Tongue (tissue), 2 donors: ENCODE data around the gene PPP2R3C. TPM values are rescaled to one million over a fixed set of nuclear protein-coding genes. Genes with fewer than 3 reads are reported as not detected.
"Not testable (repeated sequence)": the region's sequence is repeated elsewhere in the genome, so short reads cannot be mapped to it uniquely, and the experiment has no call there.

Experiments
- DNase-seq: peaks from one replicate; pipeline ENCODE4 v3.0.0-alpha.2; 2015
- total RNA-seq: library from RNA; depleted of rRNA; stranded (reverse); fragments of >200 nt; gene quantifications from one replicate; pipeline ENCODE4 v1.2.3, GENCODE V29; 2014

Gene PPP2R3C
- total RNA-seq, 1 donor from 2014 or later: 41.7 TPM

DNA sequence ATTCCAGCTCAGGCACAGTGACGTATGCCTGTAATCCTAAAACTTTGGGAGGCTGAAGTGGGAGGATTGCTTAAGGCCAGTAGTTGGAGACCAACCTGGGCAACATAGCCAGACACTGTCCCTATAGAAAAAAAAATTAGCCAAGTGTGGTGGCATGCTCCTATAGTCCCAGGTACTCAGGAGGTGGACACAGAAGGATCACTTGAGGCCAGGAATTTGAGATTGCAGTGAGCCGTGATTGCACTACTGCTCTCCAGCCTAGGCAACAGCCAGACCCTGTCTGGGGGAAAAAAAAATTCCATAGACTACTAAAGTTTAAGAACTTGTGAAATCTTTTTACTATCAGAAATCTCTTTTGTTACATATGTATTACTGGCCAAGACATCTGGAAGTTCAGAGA lies 69.2 kb downstream of the PPP2R3C start:
- no peak for DNase-seq

DNA sequence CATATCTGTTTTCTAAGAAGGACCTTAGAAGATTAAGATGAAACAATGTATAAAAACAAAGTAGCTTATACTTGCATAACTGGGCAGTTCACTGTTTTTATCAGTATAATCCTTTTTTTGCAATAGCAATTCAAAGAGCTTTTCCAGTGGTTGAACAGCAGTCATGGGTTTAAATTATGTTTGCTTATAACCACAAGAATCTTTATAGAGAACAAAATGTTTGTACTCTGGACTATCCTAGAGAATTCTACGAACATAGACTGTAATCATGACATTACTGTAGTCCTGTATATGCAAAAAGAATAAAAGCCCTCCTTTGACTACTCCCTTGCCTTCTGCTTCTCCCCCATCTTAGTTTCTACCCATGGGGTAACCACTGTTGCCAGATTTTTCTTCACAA lies 70.0 kb downstream of the PPP2R3C start:
- DNase-seq: no peak

GRCh38 chr14:35050652-35051051 lies 71.1 kb downstream of the PPP2R3C start:
- DNase-seq: no peak

DNA sequence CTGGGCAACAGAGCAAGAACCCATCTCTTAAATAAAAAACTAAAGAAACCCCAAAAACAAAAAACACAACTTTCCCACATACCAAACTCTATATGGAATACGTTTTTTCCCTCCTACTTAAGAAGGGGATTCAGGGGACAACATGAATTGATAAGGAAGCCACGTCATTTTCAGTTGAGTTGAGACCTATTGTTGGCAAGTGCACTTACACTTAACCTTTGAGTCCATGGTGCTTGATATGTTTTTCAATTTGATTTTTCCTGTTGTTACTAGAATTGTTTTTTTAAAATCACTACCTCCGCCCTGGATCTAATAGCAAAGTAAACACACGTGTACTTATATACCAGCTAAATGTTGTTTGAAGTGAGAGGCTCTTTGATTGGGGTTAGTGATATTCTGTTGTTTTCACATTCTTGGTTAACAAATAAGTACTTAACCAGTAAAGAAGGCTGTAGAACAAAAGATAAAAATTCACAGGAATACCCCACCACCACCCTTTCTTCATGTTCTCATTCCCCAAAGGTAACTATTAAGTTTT lies 73.7 kb downstream of the PPP2R3C start:
- DNase-seq: no peak

DNA sequence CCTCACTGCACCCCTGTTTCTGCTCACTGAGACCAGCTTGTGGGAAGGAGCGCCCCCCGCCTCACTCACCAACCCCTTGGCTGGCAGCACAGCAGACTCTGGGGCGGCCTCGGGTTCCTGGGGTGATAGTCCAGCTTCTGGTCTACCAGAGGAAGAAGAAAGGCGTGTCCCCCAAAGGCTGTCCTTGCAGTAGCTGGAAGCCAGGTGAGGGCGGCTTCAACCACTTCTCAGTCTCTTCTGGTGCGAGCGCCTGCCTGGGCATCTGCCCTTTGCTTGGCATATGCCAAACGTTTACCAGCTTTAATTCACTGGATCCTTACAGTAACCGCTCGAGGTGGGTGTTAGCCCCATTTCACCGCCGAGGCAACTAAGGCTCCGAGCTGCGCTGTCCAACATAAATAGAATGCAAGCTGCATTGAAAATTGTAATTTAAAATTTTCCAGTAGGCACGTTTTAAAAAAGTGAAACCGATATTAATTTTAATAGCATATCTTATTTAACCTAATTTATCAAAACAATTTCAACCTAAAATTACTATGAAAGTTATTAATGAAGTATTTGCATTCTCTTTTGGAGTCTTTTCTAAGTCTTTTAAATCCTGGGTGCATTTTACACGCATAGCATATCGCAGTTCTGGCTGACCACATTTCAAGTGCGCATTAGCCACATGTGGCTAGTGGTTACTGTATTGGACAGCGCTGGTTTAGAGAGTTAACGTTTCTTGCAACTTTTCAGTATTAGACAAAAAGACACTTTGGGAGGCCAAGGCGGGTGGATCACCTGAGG lies 74.8 kb downstream of the PPP2R3C start:
- DNase-seq: no peak

- DNase-seq: peak; percentile 98
Observed at GRCh38 chr14:35046048-35046750, 75.6 kb downstream of the PPP2R3C start, which contains the start of gene FAM177A1. Gene FAM177A1 (plus strand): TSS chr14:35046272. CDS start chr14:35046464, 192 bp downstream.

DNA sequence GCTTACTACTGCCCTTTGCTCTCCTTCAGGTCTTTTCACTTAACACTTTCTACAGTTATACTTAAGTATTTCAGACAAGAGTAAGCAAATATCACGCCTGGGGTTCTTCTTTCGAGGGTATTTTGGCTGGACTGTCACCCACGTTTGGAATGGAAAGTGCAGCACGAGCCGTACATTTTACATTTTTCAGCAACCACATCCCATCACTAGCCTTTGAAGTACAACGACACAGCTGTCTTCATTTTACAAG lies 76.1 kb downstream of the PPP2R3C start:
- no peak for DNase-seq

DNA sequence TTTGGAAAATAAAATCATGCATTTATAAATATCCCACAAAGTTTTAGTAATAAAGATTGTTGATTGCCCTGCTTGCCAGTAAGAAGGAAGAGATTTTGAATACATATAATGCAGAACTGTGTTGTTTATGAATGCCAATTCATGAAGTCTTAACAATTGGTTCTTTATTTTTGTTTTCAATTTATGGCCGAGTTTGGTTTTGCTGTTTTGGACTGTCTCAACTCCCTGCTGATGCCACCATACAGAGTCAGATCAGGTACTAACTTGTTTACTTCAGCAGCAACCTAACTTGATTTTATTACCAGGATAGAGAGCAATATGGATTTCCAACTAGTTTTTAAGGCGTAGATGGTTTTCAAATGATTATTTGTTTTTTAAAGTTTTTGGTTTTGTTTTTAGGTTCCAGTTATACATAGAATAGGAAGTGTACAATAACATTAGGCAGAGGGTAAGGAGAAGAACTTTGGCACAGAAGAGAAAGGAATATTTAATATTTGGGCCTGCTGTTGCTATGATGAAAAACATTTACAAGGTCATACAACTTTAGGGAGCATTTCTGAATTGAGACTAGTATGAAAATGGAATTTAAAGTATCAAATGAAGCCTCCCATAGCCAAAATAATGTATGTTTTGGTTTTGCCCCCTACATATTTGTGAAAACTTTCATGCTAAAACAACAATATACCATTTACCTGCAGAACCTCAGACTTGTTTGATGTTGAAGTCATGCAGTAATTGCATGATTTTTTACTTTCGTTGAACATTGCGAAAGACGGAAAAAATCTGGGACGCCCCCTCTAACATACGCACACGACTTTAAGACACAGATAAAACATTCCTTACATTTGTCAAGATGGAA lies 76.6 kb downstream of the PPP2R3C start:
- peak; percentile 5 for DNase-seq

GRCh38 chr14:35043046-35043445 lies 78.7 kb downstream of the PPP2R3C start:
- DNase-seq: no peak

- DNase-seq: no peak
Observed at GRCh38 chr14:35042632-35043031, 79.2 kb downstream of the PPP2R3C start.

DNA sequence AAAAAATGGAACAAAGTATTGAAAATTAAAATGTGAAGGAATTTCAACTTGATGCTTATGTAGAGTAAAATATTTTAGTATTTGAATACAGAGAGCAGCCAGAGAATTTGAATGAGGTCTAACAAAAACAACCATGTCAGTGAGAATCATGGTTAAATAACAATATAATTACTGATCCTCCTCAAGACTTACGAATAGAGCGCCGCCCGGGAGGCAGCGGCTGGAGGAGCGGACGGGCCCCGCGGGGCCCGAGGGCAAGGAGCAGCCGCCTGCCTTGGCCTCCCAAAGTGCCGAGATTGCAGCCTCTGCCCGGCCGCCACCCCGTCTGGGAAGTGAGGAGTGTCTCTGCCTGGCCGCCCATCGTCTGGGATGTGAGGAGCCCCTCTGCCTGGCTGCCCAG lies 83.5 kb downstream of the PPP2R3C start:
- DNase-seq: not testable (repeated sequence)

Other genes with a start within 250 kb of the PPP2R3C start
- gene BAZ1A, start 246.6 kb downstream of the PPP2R3C start, total RNA-seq: 25.7 TPM
- gene SRP54, start 139.0 kb downstream of the PPP2R3C start, total RNA-seq: 79.3 TPM
- gene FAM177A1, start 75.7 kb downstream of the PPP2R3C start, total RNA-seq: 22.3 TPM
- 15.9 TPM for gene PRORP, start 562 bp upstream of the PPP2R3C start, total RNA-seq
- 165 TPM for gene PSMA6, start 170.4 kb upstream of the PPP2R3C start, total RNA-seq